OCI-M1 (cell line): ENCODE measurements around the gene ABCG4.
"Not testable (repeated sequence)": the region's sequence is repeated elsewhere in the genome, so short reads cannot be mapped to it uniquely, and the experiment has no call there.

Experiments used
- DNase-seq: peaks from one replicate; lab custom pipeline; 2025; lab: John Stamatoyannopoulos, UW

The ABCG4 gene

DNA sequence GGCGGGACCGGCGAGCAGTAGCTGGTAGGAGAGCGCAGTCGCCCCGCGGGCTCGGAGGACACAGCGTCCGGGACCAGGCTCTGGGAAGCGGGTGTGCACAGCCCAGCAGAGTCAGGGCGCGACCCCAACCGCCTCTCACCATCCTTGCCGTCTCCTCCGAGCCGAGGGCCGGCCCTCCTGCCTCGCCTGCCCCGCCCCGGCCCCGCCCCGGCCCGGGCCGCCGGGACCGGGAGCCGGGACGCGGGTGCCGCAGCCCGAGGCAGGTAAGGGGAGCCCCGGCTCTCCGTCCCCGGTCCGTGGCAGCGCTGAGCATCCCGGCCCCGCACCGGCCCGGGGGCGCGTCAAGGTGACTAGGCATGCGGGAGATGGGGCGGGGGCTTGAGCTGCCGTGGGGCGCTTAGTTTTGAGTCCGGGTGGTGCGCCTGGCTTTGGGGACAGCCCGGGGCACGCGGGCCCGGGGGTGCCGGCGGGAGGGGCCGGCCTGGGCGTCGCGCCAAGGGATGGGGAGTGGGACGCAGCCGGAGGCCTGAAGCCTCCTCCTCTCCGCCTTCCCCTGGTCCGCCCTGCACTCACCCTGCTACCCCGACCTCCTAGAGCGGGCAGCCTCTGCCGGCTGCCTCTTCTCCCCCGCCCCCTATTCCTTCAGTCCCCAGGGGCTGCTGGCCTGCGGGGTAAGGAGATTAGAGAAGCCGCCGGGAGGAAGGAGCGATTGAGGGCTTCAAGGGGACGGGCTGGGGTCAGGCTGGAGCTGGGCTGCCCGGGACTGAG is at the start of gene ABCG4:
Gene ABCG4 (plus strand): TSS at position 35 of the 768 bp plus-strand sequence. CDS start 914 bp downstream, outside the sequence.
- DNase-seq: no peak

DNA sequence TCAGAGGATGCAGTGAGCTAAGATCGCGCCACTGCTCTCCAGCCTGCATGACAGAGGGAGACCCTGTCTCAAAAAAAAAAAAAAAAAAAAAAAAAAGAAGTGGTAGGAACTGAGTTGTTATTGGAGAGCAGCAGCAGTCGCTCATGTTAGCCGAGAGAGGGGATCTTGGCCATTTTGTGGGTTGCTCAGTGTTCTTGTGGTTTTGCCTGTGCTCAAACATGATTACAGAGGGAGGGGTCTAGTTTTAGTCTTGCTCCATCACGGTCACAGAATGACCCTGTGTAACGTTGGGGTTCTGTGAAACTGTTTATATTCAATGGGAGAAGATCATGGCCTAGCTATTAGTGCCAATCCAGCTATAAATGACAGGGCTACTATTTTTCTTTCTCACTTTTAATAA is 49.1 kb upstream of the ABCG4 start:
- no peak for DNase-seq

DNA sequence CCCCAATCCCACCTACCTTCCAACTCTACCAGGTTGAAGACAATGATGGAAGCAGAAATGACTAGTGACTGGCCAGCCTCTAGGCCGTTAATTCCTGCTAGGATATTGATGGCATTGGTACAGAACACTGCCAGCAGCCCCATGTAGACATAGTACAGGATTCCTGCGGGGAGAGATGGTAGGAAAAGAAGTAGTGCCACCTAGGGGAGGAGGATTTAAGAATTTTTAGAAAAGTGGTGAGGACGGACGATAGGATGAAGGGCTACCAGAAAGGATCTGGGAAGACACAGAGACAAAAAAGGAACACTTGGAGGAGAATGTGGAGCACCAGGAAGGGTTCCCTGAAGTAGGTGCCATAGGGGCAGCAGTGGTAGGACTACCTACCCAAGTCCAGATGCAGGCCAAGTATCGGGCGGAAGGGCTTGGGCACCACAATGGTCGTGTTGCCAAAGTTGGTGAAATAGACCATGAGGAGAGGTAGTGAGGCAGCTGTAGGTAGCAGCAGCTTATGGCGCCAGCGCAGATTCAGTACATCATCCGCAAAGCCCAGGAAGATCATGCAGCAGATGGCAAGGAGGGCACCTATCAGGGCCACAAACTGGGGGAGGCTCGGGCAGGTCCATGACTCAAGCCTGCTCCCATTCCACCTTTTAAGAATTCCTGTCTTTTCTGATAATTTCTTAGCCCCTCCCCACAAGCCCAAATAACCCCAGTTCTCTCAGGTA is 48.4 kb upstream of the ABCG4 start:
- DNase-seq: peak; percentile 88

DNA sequence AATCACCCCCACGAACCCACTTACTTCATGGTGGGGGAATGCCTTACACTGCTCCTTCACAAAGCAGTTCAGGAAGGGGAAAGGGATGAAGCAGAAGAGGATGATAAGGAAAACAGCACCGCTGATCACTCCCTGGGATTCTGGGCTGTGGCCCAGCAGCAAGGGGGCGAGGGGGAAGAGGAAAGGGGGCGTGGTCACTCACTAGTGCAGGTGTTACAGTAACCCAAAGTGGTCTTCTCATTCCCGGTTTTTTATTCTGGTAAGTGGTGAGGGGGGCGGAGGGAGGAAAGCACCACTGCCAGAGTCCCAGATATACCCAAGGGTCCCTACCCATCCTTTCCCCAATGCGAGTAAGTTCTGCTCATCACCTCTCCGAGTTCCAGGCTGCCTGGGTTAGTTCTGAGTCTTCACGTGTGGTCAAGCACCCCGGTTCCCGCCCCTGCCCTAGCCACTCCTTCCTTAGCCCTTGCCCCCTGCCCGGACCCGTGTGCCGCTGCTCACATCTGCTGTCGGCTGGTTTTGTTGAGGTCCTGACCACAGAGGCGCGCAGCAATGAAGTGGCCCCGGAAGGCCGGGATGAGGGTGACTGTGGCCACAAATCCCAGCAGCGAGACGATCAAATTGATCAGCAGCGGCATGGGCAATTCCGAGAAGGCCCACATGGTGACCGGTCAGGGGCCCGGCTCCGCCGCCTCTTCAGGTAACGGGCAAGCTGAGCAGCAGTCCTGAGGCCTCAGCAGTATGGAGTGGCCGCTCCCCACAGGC is 47.7 kb upstream of the ABCG4 start:
- peak; percentile 89 for DNase-seq

DNA sequence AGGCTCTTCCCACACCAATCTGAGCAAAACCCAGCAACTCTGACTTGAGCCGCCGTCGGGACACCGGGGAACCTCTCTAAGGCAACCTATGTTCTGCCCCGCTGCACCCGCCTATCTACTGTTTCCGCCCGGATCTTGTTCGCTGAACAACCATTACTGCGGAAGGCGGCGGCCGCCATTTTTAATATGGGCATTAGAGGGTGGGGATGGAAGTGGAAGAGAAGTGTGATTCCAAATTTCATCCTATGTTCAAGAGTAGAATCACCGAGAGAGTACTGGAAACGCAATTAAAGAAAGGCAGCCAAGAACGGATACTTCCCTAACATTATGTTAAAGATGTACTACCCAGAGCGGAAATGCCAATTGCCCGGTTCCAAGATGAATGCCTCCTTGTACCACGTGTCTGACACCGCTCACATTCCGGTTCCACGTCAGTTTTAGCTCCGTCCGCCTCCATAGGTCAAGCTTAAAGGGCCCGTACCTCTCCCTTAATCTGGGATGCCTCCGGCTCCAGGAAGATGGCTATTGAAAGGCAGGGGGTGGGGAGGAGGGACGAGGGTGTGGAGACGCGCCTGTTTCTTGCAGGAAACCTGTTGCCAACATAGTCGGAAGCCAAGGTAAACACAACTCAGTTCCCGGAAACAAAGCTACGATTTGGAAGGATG is 47.0 kb upstream of the ABCG4 start, which contains the start of gene DPAGT1:
Gene DPAGT1 (minus strand): TSS at position 95 of the 665 bp plus-strand sequence. CDS start 198 bp downstream, outside the sequence.
- DNase-seq: peak; percentile 99

DNA sequence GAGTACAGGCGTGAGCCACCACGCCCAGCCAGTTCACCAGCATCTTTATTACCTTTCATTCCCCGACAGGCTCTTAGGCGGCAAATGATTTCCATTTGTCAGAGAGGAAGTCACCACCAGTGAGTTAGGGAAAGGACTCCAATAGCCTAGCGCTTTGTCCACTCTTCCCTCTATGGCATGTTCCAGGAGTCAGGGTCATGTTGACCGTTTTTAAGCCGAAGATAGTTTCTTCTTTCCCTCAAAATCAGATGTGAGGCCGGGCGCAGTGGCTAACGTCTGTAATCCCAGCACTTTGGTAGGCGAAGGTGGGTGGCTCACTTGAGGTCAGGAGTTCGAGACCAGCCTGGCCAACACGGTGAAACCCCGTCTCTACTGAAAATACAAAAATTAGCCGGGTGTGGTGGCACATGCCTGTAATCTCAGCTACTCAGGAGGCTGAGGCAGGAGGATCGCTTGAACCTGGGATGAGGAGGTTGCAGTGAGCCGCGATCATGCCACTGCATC is 45.6 kb upstream of the ABCG4 start:
- DNase-seq: not testable (repeated sequence)

DNA sequence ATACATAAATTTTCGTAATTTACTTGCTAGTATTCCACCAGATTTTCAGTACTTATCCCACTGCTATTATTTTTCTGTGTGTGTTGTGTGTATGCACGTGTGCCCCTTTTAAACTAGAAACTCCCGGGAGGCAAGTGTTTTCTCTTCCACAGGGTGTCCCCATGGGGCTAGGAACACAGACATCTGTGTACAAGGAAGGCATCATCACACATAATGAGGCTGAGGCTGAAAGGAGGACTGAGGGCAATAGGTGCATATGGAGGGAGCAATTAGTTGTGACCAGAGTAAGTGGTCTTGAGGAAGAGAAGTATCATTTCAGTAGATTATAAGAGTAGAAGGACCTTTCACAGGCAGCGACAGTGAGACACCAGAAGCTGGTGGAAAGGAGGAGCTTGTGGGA is 45.1 kb upstream of the ABCG4 start:
- peak; percentile 78 for DNase-seq

DNA sequence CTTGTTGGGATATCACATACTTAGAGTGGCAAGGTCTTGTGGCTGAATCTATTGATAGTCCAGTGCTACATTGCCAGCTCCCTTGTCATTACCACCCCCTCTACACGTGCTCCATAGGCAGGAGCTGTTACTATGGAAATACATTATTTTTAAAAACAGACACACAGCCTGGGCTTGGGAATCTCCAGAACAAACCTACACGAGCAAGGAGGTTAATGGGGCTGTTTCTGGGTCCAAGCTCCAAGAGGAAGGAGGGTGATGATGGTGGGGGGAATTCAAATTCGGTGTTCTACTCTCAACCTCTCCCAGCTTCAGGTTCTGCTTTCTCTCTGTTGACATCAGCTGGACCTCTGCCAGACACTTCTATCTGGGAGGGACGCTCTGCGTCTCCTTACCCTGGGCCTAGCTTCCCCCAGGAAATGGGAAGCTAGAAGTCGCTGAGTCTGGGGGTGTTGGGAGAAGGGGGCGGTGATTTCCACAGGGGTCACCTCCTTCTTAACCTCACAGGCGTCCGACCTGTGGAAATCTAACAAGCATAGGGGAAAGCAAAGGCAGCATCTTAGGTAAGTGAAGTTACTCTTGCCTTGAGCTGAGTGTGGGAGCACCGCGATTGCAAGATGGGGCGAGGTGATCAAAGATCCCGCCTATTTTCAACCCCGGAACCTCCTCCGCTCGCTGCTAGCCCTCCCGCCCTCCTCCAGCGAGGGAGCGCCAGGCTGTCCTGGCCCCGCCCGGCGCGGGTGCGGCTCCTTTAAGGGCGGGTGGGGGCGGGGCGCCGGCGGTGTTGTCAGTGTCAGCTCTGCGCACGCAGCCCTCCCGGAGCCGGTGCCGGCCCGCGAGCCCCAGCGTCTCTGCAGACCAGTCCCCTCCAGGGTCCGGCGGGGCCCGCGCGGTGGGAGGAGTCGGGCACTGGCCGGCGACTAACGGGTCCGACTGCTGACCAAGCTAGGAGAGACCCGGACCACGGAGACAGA is 42.0 kb upstream of the ABCG4 start, which contains the start of gene C2CD2L:
Gene C2CD2L (plus strand): TSS at position 781 of the 974 bp plus-strand sequence. CDS start 398 bp downstream, outside the sequence.
- peak; percentile 99 for DNase-seq

DNA sequence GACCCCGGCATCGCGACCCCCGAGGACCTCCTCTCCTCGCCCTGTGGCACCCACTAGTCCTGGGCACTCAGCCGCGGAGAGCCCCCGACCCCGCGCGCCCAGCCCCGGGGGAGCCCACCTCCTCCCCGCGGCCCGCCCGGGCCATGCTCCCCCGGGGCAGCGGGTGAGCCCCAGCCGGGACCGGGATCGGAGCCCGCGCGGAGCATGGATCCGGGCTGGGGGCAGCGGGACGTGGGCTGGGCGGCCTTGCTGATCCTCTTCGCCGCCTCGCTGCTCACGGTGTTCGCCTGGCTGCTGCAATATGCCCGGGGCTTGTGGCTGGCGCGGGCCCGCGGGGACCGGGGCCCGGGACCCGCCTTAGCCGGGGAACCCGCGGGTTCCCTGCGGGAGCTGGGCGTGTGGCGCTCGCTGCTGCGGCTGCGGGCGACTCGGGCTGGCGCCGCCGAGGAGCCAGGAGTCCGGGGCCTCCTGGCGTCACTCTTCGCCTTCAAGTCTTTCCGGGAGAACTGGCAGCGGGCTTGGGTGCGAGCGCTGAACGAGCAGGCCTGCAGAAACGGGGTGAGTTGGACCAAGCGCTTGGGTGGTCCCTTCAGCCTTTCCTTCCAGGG is 41.2 kb upstream of the ABCG4 start:
- DNase-seq: no peak

DNA sequence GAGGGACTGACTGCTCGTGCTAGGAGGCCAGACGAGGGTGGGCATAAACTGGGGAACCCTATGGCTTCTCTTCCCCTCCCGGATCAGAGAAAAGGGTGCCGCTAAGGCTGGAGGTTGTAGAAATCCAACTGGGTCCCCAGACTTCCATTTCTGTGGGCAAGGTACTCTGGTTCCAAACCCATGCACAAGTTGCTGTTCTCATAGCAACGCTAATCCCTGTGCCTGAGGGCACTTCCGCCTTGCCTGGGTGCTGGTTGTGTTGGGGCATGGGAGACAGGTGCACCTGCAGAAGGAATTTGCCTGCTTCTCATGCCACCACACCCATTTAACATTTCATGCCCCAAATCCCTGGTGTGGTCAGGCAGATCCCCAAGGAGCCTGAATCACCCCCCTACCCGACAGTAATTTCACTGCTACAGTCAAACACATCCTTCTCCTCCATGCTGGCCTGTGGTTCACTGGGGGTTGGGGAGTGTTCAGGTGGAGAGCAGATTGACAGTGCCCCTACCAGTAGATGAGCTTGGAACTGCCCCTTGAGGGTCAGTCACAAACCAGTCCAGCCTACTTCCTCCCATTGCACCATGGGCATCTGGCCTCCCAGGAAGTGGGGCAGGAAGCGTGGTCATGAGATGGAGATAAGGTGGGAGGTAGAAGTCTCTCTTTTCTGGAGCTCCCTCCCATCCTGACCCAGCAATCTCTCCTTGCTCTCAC is 40.6 kb upstream of the ABCG4 start:
- DNase-seq: peak; percentile 82

DNA sequence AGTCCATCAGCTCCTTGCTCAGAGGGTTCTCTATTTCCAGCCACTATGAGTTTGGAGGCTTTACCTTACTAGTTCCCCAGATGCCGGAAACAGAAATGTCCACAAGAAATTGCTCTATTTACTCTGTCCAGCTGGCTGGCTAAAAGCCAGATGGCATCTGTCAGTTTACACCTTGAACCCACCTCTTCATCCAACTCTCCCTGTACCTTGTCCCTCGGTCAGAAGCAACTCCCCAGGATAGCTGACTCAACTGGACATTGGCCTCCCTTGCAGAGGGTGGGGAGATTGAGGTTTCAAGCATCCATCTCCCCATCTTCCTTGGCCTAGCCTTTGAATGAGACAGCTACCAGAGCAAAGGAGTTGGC is 40.0 kb upstream of the ABCG4 start:
- DNase-seq: no peak

DNA sequence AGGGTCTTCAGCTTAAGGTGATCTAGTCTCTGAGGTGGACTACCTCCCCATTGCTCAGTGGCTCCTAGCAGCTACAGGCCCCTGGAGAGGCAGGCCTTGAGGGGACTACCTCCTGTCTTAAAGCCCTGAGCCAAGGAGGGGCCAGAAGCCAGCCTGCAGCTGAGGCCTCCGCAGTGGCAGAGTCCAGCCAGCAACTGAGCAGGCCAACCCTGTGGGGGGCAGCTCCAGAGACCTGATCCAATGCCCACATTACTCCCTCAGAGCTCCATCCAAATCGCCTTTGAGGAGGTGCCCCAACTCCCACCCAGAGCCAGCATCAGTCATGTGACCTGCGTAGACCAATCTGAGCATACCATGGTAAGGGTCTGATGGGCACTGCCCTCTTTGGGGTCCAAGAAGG is 39.0 kb upstream of the ABCG4 start:
- DNase-seq: no peak

DNA sequence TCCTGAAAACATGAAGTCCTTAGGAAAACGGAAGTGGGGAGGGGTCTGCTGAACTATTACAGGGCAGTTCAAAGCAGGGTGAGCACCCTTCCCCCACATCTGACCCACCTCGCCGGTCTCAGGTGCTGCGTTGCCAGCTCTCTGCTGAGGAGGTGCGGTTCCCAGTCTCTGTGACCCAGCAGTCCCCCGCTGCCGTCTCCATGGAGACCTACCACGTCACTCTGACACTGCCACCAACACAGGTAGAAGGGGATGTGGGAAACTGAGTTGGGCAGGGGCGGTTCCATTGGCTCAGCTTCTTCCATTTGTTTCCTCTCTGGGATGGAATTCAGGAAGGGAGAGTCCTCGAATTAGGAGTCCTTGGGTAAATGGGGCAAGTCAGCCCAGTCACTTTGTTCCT is 38.4 kb upstream of the ABCG4 start:
- DNase-seq: no peak

DNA sequence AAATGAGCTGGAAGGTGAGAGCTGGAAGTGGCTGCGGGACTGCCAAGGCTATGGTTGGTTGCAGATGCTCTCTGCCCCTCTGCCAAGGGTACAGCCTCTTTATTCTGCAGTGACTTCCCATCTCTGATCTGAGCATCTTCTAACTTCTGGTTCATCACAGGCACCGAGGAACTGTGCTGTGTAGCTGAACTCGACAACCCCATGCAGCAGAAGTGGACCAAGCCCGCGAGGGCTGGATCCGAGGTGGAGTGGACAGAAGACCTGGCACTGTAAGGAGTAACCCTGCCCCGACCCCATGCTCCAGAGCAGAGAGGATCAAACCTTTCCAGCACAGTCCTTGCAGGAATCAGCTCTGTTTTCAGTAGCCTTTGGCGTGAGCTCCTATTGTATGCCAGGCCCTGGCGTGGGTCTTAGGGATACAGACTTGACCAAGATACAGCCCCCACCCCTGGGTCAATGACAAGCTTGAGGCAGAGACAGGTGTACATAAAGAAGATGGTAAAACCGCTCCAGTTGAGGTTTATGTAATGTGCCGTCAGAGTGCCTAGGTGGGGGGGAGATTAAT is 37.4 kb upstream of the ABCG4 start:
- DNase-seq: no peak

DNA sequence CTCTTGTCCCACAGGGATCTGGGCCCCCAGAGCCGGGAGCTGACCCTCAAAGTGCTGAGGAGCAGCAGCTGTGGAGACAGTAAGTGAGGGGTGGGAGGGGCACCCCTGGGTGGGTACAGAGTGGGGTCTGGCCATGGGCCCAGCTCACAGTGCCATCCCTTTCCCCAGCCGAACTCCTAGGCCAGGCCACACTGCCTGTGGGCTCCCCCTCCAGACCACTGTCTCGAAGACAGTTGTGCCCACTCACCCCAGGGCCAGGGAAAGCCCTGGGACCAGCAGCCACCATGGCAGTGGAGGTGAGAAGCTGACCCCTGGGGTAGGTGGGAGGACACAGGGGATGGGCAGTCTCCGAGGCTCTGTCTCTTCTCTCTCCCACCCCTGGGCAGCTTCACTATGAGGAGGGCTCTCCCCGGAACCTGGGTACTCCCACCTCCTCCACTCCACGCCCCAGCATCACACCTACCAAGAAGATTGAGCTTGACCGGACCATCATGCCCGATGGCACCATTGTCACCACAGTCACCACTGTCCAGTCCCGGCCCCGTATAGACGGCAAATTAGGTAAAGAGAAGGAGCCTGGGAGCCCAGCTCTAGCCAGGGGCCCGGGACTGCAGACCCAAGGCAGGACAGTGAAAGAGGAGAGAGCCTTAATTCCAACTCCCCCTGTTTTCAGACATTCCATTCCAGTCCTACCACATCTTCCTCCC is 36.4 kb upstream of the ABCG4 start:
- DNase-seq: no peak

DNA sequence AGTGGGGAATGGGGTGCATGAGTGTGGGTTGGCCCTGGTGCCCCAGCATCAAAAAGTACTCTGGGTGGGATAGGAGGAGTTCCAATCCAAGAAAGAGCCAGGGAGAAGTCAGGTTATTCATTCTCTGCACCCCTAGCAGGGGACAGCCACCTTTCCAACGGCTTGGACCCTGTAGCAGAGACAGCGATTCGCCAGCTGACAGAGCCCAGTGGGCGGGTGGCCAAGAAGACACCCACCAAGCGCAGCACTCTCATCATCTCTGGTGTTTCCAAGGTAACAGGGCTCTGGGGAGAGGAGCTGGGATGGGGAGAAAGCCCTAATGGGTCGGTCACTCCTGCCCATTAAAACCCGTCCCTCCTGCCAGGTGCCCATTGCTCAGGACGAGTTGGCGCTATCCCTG is 35.1 kb upstream of the ABCG4 start:
- DNase-seq: no peak

DNA sequence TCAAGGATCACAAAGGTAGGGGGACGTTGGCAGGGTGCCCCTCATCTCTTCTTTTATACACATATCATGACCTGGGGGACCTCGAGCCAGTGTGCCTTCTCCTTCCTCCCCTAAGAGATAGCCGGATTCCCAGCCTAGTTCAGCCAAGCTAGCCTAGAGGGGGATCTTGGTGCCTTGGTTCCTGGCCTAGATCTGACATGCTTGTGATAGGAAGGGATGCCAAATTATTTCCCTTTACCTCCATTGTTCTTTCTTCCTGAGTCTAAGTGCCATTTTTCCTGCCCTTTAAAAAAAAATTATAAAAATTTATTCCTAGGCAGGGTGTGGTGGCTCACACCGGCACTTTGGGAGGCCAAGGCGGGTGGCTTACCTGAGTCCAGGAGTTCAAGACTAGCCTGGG is 34.5 kb upstream of the ABCG4 start:
- DNase-seq: no peak

DNA sequence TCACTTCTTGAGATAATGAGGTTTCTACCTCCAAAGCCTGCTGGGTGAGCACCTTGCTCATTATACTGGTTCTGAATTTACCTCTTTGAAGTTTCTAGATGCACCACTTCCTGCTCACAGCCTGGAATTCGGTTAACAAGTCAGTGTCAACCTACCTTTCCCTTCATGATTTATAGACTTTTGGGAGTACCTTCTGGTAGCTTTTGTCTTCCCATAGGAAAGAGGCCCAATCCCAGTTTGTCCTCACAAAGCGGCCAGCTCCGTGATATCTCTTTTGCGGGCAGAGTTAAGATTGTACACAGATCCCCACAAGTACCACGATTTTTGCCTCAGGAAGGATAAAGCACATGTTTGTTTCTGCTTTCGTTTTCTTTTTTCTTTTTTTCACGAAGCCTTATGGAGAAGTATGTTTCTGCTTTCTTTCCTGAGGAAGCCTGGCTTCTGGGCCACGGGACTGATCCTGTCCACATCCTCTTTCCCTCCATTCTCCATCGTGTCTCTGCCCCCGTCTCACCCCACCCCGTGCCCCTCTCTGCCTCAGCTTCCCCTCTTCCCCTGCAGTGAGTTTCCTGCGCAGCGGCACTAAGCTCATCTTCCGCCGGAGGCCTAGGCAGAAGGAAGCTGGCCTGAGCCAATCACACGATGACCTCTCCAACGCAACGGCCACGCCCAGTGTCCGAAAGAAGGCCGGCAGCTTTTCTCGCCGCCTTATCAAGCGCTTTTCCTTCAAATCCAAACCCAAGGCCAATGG is 33.2 kb upstream of the ABCG4 start:
- no peak for DNase-seq
